ENCODE results near the gene RECK.

DNA sequence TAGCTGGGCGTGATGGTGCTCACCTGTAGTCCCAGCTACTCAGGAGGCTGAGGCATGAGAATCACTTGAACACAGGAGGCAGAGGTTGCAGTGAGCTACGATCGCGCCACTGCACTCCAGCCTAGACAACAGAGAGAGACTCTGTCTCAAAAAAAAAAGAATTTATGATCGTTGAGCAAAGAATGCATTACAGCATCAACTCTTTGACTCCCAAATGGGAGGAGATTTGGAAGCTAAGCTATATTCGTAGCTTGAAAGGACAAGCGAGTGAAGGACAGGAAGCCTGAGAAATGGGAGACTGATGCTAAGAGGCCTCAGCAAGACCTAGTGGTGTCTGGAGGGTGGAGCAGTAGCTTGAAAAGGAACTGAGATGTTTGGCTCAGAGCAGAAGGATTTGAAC, 122.2 kb downstream of the RECK start:
- TF ChIP-seq, protein P1, sequence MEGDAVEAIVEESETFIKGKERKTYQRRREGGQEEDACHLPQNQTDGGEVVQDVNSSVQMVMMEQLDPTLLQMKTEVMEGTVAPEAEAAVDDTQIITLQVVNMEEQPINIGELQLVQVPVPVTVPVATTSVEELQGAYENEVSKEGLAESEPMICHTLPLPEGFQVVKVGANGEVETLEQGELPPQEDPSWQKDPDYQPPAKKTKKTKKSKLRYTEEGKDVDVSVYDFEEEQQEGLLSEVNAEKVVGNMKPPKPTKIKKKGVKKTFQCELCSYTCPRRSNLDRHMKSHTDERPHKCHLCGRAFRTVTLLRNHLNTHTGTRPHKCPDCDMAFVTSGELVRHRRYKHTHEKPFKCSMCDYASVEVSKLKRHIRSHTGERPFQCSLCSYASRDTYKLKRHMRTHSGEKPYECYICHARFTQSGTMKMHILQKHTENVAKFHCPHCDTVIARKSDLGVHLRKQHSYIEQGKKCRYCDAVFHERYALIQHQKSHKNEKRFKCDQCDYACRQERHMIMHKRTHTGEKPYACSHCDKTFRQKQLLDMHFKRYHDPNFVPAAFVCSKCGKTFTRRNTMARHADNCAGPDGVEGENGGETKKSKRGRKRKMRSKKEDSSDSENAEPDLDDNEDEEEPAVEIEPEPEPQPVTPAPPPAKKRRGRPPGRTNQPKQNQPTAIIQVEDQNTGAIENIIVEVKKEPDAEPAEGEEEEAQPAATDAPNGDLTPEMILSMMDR (conservative IDR thresholded peaks at IDR 0.05; ENCODE audit: low read depth, low read length): no peak
- no peak for TF ChIP-seq EZH2 (IDR thresholded peaks at IDR 0.05; ENCODE audit: low read length, unreplicated experiment)
- TF ChIP-seq EZH2phosphoT487 (IDR thresholded peaks at IDR 0.05; ENCODE audit: borderline replicate concordance, low read length): no peak

Measured in PC-3 (cell line).